GM12891 (cell line): ENCODE measurements around the gene KCP.

ENCODE experiments used
- DNase-seq: peaks from one replicate; pipeline ENCODE4 v3.0.0; 2011; ENCODE audit warnings: low spot score; ENCODE audit not compliant: insufficient read length
- FAIRE-seq: peaks from 2 replicates; lab custom pipeline; 2011; peaks lifted over from hg19 to GRCh38; lab: Jason Lieb, UNC
- PAX5 ChIP-seq: IDR thresholded peaks from 2 replicates; pipeline ENCODE4 v1.6.1; 2011; ENCODE audit warnings: low read length, moderate library complexity, mild to moderate bottlenecking; ENCODE audit not compliant: insufficient read depth, severe bottlenecking
- POLR2A ChIP-seq: IDR thresholded peaks from 2 replicates; pipeline ENCODE4 v1.6.1; 2011; ENCODE audit warnings: low read depth, low read length, control low read depth
- POLR2AphosphoS5 ChIP-seq: IDR thresholded peaks from 2 replicates; pipeline ENCODE4 v1.6.1; 2011; ENCODE audit warnings: low read depth, low read length, control low read depth
- POU2F2 ChIP-seq: IDR thresholded peaks from 2 replicates; pipeline ENCODE4 v1.6.1; 2011; ENCODE audit warnings: low read depth, mild to moderate bottlenecking, control low read depth, low read length, moderate library complexity
- SPI1 ChIP-seq: IDR thresholded peaks from 2 replicates; pipeline ENCODE4 v1.6.1; 2011; ENCODE audit warnings: low read depth, low read length, control low read depth
- TAF1 ChIP-seq: IDR thresholded peaks from 2 replicates; pipeline ENCODE4 v1.6.1; 2011; ENCODE audit warnings: low read depth, low read length, control low read depth

KCP gene

DNA sequence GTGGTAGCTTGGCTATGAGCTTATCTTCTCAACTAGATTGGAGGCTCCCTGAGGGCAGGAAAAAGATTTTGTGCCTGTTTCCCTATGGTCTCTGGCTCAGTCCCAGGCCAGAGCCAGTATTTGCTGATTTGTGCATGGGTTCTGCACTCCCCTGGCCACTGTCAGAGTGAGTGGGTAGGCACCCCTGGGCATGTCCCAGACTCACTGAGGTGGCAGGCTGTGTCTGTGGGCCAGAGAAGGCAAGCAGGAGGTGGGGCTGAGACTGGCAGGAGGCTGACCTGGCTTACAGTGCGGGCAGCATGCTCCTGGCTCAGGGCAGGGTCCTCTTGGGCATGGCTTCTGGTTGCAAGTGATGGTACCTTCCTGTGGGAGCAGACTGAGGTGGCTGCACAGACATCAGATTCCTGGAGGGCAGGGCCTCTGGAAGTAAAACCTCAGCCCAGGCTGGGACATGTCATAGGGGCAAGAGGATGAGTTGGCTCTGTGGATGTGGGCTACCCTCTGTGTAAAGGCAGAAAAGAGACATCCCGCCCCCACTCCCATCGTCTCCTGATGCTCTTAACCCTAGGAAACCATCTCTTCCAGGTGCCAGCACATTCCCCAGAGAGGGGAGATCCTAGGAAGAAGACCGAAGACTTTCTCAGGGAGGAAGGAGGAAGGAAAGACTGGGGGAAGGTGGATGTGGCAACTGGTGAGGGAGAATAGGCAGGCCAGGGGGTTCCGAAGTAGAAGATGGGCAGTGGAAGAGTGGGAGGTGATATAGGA lies 4.3 kb downstream of the KCP start:
- FAIRE-seq: no peak
- TF ChIP-seq POLR2A: no peak
- no peak for TF ChIP-seq SPI1
- no peak for TF ChIP-seq POU2F2
- TF ChIP-seq PAX5: no peak
- DNase-seq: no peak

- peak; percentile 70 for DNase-seq
- TF ChIP-seq TAF1: no peak
- no peak for TF ChIP-seq POLR2A
- no peak for TF ChIP-seq POLR2AphosphoS5
- no peak for TF ChIP-seq SPI1
- TF ChIP-seq PAX5: no peak
- TF ChIP-seq POU2F2: no peak
- peak; percentile 76 for FAIRE-seq
These were observed 5.9 kb downstream of the KCP start for GRCh38 chr7:128904381-128905197.

DNA sequence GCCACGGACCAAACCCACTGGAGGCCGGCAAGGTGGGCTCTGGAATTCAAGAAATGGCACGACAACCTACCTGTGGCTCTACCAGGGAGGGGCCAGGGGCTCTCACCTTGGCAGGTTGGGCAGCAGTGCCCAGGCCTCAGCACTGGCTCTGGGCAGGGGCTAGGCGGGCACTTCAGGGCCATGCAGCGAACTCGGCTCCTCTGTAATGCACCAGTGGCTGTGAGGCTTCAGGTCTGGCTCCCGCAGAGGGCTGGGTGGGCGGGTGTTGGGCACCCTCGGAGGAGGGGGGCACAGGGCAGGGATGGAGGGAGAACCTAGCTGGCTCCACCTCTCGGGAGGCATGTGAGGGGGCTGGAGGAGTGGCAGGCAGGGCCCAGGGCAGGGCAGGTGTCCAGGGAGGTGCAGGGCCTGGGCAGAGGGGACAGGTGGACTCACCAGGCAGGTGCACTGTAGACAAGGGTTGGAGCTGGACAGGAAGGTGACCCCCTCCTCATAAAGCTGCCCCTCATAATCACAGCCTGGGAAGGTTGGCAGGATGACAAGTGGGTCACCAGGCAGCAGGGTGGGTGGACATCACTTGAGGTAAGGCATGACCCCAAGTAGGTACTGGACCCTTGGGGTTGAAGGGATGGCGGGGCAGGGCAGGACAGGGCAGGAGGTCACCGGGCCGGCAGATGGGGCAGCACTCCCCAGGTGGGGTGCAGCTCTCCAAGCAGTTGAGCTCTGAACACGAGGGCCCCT lies 6.7 kb downstream of the KCP start:
- no peak for DNase-seq
- FAIRE-seq: no peak
- TF ChIP-seq POLR2AphosphoS5: no peak
- TF ChIP-seq TAF1: no peak
- TF ChIP-seq POLR2A: no peak
- TF ChIP-seq PAX5: no peak
- TF ChIP-seq SPI1: no peak
- TF ChIP-seq POU2F2: no peak

DNA sequence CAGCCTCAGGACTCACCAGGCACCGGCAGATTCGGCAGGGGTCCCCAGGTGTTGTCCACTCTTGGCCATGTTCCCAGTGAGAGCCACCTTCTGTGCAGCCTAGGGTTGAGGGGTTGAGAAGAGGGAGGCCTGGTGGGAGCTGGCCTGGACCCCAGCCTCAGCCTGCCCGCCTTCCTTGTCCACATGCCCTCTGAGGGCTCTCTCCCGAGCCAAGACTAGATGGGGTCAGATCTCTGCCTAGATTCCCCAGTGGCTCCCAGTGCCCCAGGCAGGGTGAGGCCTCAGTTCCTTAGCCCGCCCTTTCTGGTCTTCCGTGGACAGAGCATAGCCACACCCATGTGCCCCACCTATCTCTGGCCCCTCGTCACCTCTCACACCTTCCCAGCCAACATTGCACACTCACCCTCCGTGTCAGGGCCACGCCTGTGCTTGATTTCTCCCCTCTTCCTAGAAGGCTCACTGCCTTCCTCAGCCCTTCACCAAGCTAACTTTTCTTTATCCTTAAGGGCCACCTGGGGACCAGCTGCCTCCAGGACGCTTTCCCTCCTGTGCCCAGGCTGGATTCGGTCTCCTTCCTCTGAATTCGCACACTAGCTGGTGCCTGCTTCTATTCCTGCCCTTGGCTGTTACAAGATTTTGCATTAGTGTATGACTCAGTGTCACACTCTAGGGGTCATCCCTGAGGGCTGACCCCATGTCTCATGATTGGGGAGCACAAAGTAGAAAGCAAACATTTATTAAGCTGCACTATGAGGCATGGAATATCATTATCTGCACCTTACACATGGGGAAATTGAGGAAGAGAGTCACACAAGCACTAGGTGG lies 7.5 kb downstream of the KCP start:
- no peak for DNase-seq
- TF ChIP-seq SPI1: no peak
- TF ChIP-seq POLR2AphosphoS5: no peak
- no peak for TF ChIP-seq POLR2A
- TF ChIP-seq TAF1: no peak
- TF ChIP-seq PAX5: no peak
- no peak for TF ChIP-seq POU2F2
- no peak for FAIRE-seq

- DNase-seq: no peak
- no peak for FAIRE-seq
- TF ChIP-seq POLR2AphosphoS5 (no peak), PAX5 (no peak), POLR2A (no peak), TAF1 (no peak)
These were observed 10.3 kb downstream of the KCP start for GRCh38 chr7:128900237-128900636.

GRCh38 chr7:128899392-128899791 lies 11.1 kb downstream of the KCP start:
- no peak for FAIRE-seq
- TF ChIP-seq POLR2A (no peak), POU2F2 (no peak), TAF1 (no peak), PAX5 (no peak), SPI1 (no peak), POLR2AphosphoS5 (no peak)
- DNase-seq: no peak

DNA sequence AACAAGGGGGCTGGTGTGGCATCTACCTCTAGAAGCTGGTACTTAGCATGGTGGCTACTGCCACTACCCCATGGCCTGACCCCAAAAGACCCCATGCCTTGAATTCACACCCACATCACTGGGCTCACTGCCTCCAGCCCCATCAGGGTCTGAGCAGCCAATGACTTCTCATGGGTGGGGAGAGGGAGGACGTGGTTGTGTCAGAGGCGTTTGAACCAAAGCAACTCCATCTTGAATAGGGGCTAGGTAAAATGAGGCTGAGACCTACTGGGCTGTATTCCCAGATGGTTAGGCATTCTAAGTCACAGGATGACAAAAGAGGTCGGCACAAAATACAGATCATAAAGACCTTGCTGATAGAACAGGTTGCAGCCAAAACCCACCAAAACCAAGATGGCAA lies 15.2 kb downstream of the KCP start:
- no peak for TF ChIP-seq POLR2A
- TF ChIP-seq POLR2AphosphoS5: no peak
- no peak for TF ChIP-seq POU2F2
- TF ChIP-seq SPI1: no peak
- TF ChIP-seq PAX5: no peak
- no peak for TF ChIP-seq TAF1
- FAIRE-seq: no peak
- DNase-seq: no peak

DNA sequence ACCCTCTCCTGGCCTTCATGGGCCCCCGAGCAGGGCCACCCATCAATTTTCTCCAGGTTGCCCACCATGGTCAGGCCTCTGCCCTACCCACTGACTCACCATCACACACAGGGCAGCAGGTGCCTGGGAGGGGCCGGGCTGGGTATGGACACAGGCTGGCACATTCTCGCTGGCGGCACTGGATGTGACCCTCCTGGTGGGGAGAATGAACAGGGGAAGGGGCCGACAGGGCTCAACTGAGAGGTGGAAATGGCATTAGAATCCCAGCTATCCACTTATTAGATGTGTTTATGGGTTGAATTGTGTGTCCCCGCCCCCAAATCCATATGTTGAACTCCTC lies 16.4 kb downstream of the KCP start:
- FAIRE-seq (no peak), DNase-seq (no peak)
- TF ChIP-seq POLR2A (no peak), POLR2AphosphoS5 (no peak), PAX5 (no peak), TAF1 (no peak), POU2F2 (no peak), SPI1 (no peak)

- TF ChIP-seq POLR2AphosphoS5 (no peak), POU2F2 (no peak), PAX5 (no peak), SPI1 (no peak), TAF1 (no peak), POLR2A (no peak)
- DNase-seq (no peak), FAIRE-seq (no peak)
These were observed 17.0 kb downstream of the KCP start for GRCh38 chr7:128893251-128894100.
